ENCODE measurements around the gene SMIM33. TPM values are rescaled to one million over a fixed set of nuclear protein-coding genes. Genes with fewer than 3 reads are reported as not detected.

The SMIM33 gene
- polyA plus RNA-seq, 2 donors: 0.02 TPM; not detected in 1

- 92% methylated on average over 12 of the region's 12 CpGs for WGBS, 2 donors
Observed at GRCh38 chr5:139456776-139457175, 14.0 kb upstream of the SMIM33 start.

GRCh38 chr5:139457241-139457640 is 13.6 kb upstream of the SMIM33 start:
- Histone ChIP-seq H3K27ac (ENCODE audit: low read depth in 2 of 2, low read length in 1 of 2) (no peak overlapping the region), H3K4me1 (ENCODE audit: control insufficient read depth in 2 of 2, insufficient read depth in 2 of 2, low read length in 1 of 2) (peaks cover 0 to 4% of the 10 kb centered on the region in 2 donors), H3K9me3 (ENCODE audit: control insufficient read depth in 2 of 2, insufficient read depth in 1 of 2, low read depth in 1 of 2, low read length in 1 of 2) (peaks cover 0 to 5% of the 10 kb centered on the region in 2 donors), H3K4me3 (ENCODE audit: low read depth in 1 of 2, low read length in 2 of 2) (no peak overlapping the region), H3K27me3 (ENCODE audit: control insufficient read depth in 1 of 2, insufficient read depth in 2 of 2, low read length in 2 of 2) (no peaks in the 10 kb centered on the region), H3K36me3 (ENCODE audit: control insufficient read depth in 2 of 2, insufficient read depth in 2 of 2, low read length in 1 of 2) (no peaks in the 10 kb centered on the region)
- WGBS, 2 donors: 94 to 95% methylated on average over 5 of the region's 5 CpGs

More at GRCh38 chr5:139456776-139457175, 14.0 kb upstream of the SMIM33 start:
- Histone ChIP-seq H3K9me3 (ENCODE audit: control insufficient read depth in 2 of 2, insufficient read depth in 1 of 2, low read depth in 1 of 2, low read length in 1 of 2) (peaks cover 0 to 5% of the 10 kb centered on the region in 2 donors), H3K36me3 (ENCODE audit: control insufficient read depth in 2 of 2, insufficient read depth in 2 of 2, low read length in 1 of 2) (no peaks in the 10 kb centered on the region), H3K4me3 (ENCODE audit: low read depth in 1 of 2, low read length in 2 of 2) (no peak overlapping the region), H3K27ac (ENCODE audit: low read depth in 2 of 2, low read length in 1 of 2) (no peak overlapping the region), H3K4me1 (ENCODE audit: control insufficient read depth in 2 of 2, insufficient read depth in 2 of 2, low read length in 1 of 2) (peaks cover 0 to 4% of the 10 kb centered on the region in 2 donors), H3K27me3 (ENCODE audit: control insufficient read depth in 1 of 2, insufficient read depth in 2 of 2, low read length in 2 of 2) (no peaks in the 10 kb centered on the region)

DNA sequence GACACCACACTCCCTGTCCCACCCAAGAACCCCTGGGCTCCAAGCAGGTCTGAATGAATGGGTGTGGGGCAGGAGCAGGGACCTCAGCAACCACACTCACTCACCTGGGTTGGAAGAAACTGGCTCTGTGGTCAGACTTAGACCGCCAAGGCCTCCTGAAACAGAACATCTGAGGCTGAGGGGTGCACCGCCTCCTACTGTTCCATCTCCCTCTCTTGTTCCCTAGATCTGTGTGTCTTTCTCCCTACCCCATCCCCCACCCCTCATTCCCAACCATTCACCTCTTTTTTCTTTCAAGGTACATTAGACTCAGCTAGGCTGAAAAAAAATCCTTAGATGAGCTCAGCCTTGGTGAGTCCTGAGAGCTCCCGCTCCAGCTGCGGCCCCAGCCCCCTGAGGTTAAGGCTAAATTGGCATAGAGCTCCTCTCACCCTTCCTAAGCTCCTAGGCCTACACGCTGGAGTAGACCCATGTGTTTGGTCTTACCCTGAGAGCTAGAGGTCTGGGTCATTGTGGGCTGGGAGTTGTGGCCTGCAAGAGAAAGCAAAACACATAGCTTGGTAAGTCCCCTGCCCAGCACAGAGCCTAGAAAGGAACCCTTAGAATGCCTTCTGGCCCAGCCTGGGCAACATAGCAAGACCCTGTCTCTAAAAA is 13.0 kb upstream of the SMIM33 start:
- WGBS, 2 donors: 90 to 92% methylated on average over 5 of the region's 5 CpGs
- Histone ChIP-seq H3K4me1 (ENCODE audit: control insufficient read depth in 2 of 2, insufficient read depth in 2 of 2, low read length in 1 of 2) (peaks cover 0 to 4% of the 10 kb centered on the region in 2 donors), H3K27me3 (ENCODE audit: control insufficient read depth in 1 of 2, insufficient read depth in 2 of 2, low read length in 2 of 2) (no peaks in the 10 kb centered on the region), H3K4me3 (ENCODE audit: low read depth in 1 of 2, low read length in 2 of 2) (no peak overlapping the region), H3K36me3 (ENCODE audit: control insufficient read depth in 2 of 2, insufficient read depth in 2 of 2, low read length in 1 of 2) (no peaks in the 10 kb centered on the region), H3K27ac (ENCODE audit: low read depth in 2 of 2, low read length in 1 of 2) (no peak overlapping the region), H3K9me3 (ENCODE audit: control insufficient read depth in 2 of 2, insufficient read depth in 1 of 2, low read depth in 1 of 2, low read length in 1 of 2) (peaks cover 0 to 5% of the 10 kb centered on the region in 2 donors)

DNA sequence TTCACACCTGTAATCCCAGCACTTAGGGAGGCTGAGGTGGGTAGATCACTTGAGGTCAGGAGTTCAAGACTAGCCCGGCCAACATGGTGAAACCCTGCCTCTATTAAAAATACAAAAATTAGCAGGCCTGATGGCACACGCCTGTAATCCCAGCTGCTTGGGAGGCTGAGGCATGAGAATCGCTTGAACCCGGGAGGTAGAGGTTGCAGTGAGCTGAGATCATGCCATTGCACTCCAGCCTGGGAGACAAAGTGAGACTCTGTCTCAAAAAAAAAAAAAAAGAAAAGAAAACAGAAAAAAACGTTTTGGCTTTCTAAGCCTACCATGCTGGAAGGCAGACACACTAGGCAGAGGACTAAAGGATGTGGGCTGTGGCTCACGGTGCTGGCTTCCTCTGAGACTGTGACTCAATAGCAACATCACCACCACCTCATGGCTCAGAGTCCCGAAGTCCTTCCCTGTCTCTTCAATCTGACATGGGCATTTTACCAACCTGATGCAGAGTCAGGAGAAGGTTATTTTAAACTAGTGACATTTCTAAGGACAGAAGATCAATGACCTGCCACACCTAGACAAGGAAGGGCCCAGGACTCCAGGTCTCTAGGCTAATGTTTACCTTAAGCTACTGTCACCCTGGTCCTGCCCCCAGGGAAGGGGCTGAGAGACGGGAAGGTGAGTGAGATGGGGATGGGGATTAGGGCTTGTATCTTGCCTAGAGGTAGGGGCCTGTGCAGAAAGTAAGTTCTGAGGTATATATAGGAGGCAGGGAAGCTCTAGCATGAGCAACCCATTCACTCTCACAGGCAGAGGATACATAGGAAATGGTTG is 12.0 kb upstream of the SMIM33 start:
- peaks cover 0 to 4% of the 10 kb centered on the region in 2 donors for H3K4me1 ChIP-seq (ENCODE audit: control insufficient read depth in 2 of 2, insufficient read depth in 2 of 2, low read length in 1 of 2)
- no peaks in the 10 kb centered on the region for H3K27me3 ChIP-seq (ENCODE audit: control insufficient read depth in 1 of 2, insufficient read depth in 2 of 2, low read length in 2 of 2)
- no peaks in the 10 kb centered on the region for H3K36me3 ChIP-seq (ENCODE audit: control insufficient read depth in 2 of 2, insufficient read depth in 2 of 2, low read length in 1 of 2)
- 47 to 50% methylated on average over 8 of the region's 8 CpGs for WGBS, 2 donors
- peak overlapping the region; percentile 50 to 76 for H3K27ac ChIP-seq (ENCODE audit: low read depth in 2 of 2, low read length in 1 of 2)
- H3K4me3 ChIP-seq (ENCODE audit: low read depth in 1 of 2, low read length in 2 of 2): no peak overlapping the region
- peaks cover 0 to 5% of the 10 kb centered on the region in 2 donors for H3K9me3 ChIP-seq (ENCODE audit: control insufficient read depth in 2 of 2, insufficient read depth in 1 of 2, low read depth in 1 of 2, low read length in 1 of 2)

DNA sequence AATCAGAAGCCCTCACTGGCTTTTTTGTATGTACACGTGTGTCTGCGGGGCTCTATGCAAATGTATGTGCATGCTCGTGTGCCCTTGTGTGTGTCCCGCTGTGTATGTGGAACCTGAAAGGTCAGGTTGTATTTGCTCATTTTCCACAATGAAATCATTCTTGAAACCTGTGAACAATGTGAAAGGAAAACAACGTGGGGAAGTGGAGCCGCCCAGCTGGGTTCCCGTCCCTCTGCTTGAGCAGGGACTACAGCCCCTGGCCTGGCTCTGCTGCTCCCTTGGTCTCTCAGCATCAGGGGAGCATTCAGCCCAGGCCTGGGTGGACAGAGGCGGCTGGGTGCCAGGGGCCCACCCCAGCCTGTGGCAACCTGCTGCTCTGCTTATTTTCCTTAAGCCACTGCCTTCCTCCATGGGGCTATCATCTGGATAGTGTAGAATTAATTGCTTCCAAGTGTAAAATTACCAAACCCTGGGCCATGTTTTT is 11.3 kb upstream of the SMIM33 start:
- no peaks in the 10 kb centered on the region for H3K27me3 ChIP-seq (ENCODE audit: control insufficient read depth in 1 of 2, insufficient read depth in 2 of 2, low read length in 2 of 2)
- no peaks in the 10 kb centered on the region for H3K36me3 ChIP-seq (ENCODE audit: control insufficient read depth in 2 of 2, insufficient read depth in 2 of 2, low read length in 1 of 2)
- H3K4me3 ChIP-seq (ENCODE audit: low read depth in 1 of 2, low read length in 2 of 2): no peak overlapping the region
- peak overlapping the region in 1 of 2 donors; percentile 76 for H3K27ac ChIP-seq (ENCODE audit: low read depth in 2 of 2, low read length in 1 of 2)
- WGBS, 2 donors: 51 to 60% methylated on average over 8 of the region's 8 CpGs
- H3K9me3 ChIP-seq (ENCODE audit: control insufficient read depth in 2 of 2, insufficient read depth in 1 of 2, low read depth in 1 of 2, low read length in 1 of 2): no peaks in the 10 kb centered on the region
- H3K4me1 ChIP-seq (ENCODE audit: control insufficient read depth in 2 of 2, insufficient read depth in 2 of 2, low read length in 1 of 2): peaks cover 0 to 4% of the 10 kb centered on the region in 2 donors

GRCh38 chr5:139460455-139460854 is 10.3 kb upstream of the SMIM33 start:
- 65 to 82% methylated on average over 1 of the region's 1 CpG for WGBS, 2 donors
- Histone ChIP-seq H3K4me1 (ENCODE audit: control insufficient read depth in 2 of 2, insufficient read depth in 2 of 2, low read length in 1 of 2) (peaks cover 0 to 4% of the 10 kb centered on the region in 2 donors), H3K27ac (ENCODE audit: low read depth in 2 of 2, low read length in 1 of 2) (no peak overlapping the region), H3K9me3 (ENCODE audit: control insufficient read depth in 2 of 2, insufficient read depth in 1 of 2, low read depth in 1 of 2, low read length in 1 of 2) (no peaks in the 10 kb centered on the region), H3K36me3 (ENCODE audit: control insufficient read depth in 2 of 2, insufficient read depth in 2 of 2, low read length in 1 of 2) (no peaks in the 10 kb centered on the region), H3K4me3 (ENCODE audit: low read depth in 1 of 2, low read length in 2 of 2) (no peak overlapping the region), H3K27me3 (ENCODE audit: control insufficient read depth in 1 of 2, insufficient read depth in 2 of 2, low read length in 2 of 2) (no peaks in the 10 kb centered on the region)

DNA sequence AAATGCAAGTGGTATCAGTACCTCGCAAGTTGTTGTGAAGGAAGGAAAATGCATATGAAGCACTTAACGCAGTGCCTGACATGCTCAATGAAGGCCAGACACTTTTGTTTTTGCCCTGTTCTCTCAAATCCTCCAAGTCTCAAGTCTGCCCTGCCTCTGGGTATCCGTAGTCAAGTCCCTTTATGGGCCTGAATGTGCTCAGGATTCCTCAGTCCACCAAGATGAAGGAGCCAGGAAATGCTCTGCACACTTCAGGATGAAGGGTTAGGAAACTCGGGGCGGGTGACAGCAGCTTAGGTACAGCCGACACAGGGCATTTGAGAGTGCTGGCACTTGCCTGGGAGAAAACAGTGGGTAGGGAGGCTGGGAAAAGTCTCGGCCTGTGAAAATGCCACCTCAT is 9.6 kb upstream of the SMIM33 start:
- Histone ChIP-seq H3K4me1 (ENCODE audit: control insufficient read depth in 2 of 2, insufficient read depth in 2 of 2, low read length in 1 of 2) (peaks cover 0 to 4% of the 10 kb centered on the region in 2 donors), H3K4me3 (ENCODE audit: low read depth in 1 of 2, low read length in 2 of 2) (no peak overlapping the region), H3K36me3 (ENCODE audit: control insufficient read depth in 2 of 2, insufficient read depth in 2 of 2, low read length in 1 of 2) (no peaks in the 10 kb centered on the region), H3K27ac (ENCODE audit: low read depth in 2 of 2, low read length in 1 of 2) (peak overlapping the region in 1 of 2 donors; percentile 11), H3K27me3 (ENCODE audit: control insufficient read depth in 1 of 2, insufficient read depth in 2 of 2, low read length in 2 of 2) (no peaks in the 10 kb centered on the region), H3K9me3 (ENCODE audit: control insufficient read depth in 2 of 2, insufficient read depth in 1 of 2, low read depth in 1 of 2, low read length in 1 of 2) (no peaks in the 10 kb centered on the region)
- WGBS, 2 donors: 84 to 86% methylated on average over 7 of the region's 7 CpGs

GRCh38 chr5:139461698-139462097 is 9.1 kb upstream of the SMIM33 start:
- Histone ChIP-seq H3K27ac (ENCODE audit: low read depth in 2 of 2, low read length in 1 of 2) (peak overlapping the region; percentile 1 to 11), H3K4me3 (ENCODE audit: low read depth in 1 of 2, low read length in 2 of 2) (no peak overlapping the region), H3K27me3 (ENCODE audit: control insufficient read depth in 1 of 2, insufficient read depth in 2 of 2, low read length in 2 of 2) (no peaks in the 10 kb centered on the region), H3K9me3 (ENCODE audit: control insufficient read depth in 2 of 2, insufficient read depth in 1 of 2, low read depth in 1 of 2, low read length in 1 of 2) (no peaks in the 10 kb centered on the region), H3K4me1 (ENCODE audit: control insufficient read depth in 2 of 2, insufficient read depth in 2 of 2, low read length in 1 of 2) (peaks cover 0 to 4% of the 10 kb centered on the region in 2 donors), H3K36me3 (ENCODE audit: control insufficient read depth in 2 of 2, insufficient read depth in 2 of 2, low read length in 1 of 2) (no peaks in the 10 kb centered on the region)
- WGBS, 2 donors: 74% methylated on average over 5 of the region's 5 CpGs

DNA sequence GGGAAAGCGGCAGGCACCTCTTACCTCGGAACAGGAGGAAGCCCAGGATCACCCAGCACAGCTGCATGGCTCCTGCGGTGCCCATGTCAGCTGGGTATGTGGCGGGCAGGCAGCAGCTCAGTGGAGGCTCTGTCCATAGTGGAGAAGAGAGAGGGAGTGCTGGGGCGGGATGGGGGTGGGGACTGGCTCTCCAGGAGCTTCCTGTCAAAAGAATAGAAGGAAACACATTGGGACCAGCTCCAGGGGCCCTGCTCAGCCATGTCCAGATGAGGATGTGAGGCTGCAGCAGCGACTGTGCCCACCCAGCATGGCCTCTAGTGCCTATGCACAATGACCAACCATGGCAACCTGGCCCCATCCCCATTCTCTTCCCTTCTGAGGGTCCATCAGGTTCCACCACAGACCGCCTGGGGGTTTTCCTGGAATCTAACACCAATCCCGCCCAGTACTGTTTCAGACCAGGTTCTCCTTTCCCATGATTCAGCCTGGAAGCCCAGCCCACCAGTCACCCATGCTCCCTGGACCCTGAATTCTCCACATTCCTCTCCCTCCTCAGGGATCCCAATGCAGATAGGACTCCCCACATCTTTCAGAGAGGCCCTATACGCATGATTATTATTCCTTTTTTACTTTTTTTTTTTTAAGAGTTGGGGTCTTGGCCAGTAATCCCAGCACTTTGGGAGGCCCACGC is 8.1 kb upstream of the SMIM33 start, which contains the start of gene ECSCR:
TSS of gene ECSCR (minus strand) at position 158 of the 691 bp plus-strand sequence. CDS start at position 85, 73 bp downstream.
- Histone ChIP-seq H3K9me3 (ENCODE audit: control insufficient read depth in 2 of 2, insufficient read depth in 1 of 2, low read depth in 1 of 2, low read length in 1 of 2) (no peaks in the 10 kb centered on the region), H3K4me3 (ENCODE audit: low read depth in 1 of 2, low read length in 2 of 2) (no peak within 1 kb of the TSS), H3K36me3 (ENCODE audit: control insufficient read depth in 2 of 2, insufficient read depth in 2 of 2, low read length in 1 of 2) (no peaks in the 10 kb centered on the region), H3K27me3 (ENCODE audit: control insufficient read depth in 1 of 2, insufficient read depth in 2 of 2, low read length in 2 of 2) (no peaks in the 10 kb centered on the region), H3K4me1 (ENCODE audit: control insufficient read depth in 2 of 2, insufficient read depth in 2 of 2, low read length in 1 of 2) (peaks cover 0 to 4% of the 10 kb centered on the region in 2 donors), H3K27ac (ENCODE audit: low read depth in 2 of 2, low read length in 1 of 2) (peak within 1 kb of the TSS; percentile 8 to 11)
- WGBS, 2 donors: 77 to 83% methylated on average over 10 of the region's 10 CpGs
